Keratinocyte (primary cell): ENCODE results near the gene CCDC194.

Experiments
- CTCF ChIP-seq, 3 experiments: IDR thresholded peaks in 1 of 3; conservative IDR thresholded peaks in 1 of 3; optimal IDR thresholded peaks in 1 of 3; 2 replicates in 2 of 3; 3 replicates in 1 of 3; pipeline versions ENCODE3 to v1.5.1; 2011; ENCODE audit warnings: low read length in 3 of 3, mild to moderate bottlenecking in 3 of 3, moderate library complexity in 2 of 3, control low read depth in 1 of 3, inconsistent platforms in 1 of 3; ENCODE audit not compliant: insufficient read depth in 2 of 3; ENCODE audit errors: extremely low read depth in 1 of 3
- EZH2 ChIP-seq: IDR thresholded peaks from one replicate; pipeline ENCODE4 v1.6.1; 2012; ENCODE audit warnings: inconsistent platforms, mild to moderate bottlenecking, low read length, moderate library complexity

- TF ChIP-seq CTCF (optimal IDR thresholded peaks at IDR 0.05 in 1 of 3, IDR thresholded peaks at IDR 0.05 in 1 of 3, conservative IDR thresholded peaks at IDR 0.05 in 1 of 3; ENCODE audit: extremely low read depth in 1 of 3, insufficient read depth in 2 of 3, low read length in 3 of 3) (no peak), EZH2 (no peak)
Measured at GRCh38 chr19:17348700-17349099, 45.3 kb downstream of the CCDC194 start.
